HFF-Myc (cell line): ENCODE results near the gene VRK2.
"Not testable (repeated sequence)": the region's sequence is repeated elsewhere in the genome, so short reads cannot be mapped to it uniquely, and the experiment has no call there.

ENCODE experiments used
- DNase-seq: peaks from one replicate; pipeline ENCODE4 v3.0.0-alpha.2; 2011; ENCODE audit warnings: low read depth; ENCODE audit errors: extremely low read depth
- H3K4me3 ChIP-seq: replicated peaks from 2 replicates; pipeline ENCODE4 v1.5.1; 2011; ENCODE audit warnings: low read depth, mild to moderate bottlenecking, control low read depth, low read length
- TF ChIP-seq, protein P1 (sequence below): IDR thresholded peaks from 2 replicates; pipeline ENCODE4 v1.5.1; 2012; ENCODE audit warnings: mild to moderate bottlenecking, low read depth, low read length, control low read depth; ENCODE audit errors: missing control alignments

The VRK2 gene

DNA sequence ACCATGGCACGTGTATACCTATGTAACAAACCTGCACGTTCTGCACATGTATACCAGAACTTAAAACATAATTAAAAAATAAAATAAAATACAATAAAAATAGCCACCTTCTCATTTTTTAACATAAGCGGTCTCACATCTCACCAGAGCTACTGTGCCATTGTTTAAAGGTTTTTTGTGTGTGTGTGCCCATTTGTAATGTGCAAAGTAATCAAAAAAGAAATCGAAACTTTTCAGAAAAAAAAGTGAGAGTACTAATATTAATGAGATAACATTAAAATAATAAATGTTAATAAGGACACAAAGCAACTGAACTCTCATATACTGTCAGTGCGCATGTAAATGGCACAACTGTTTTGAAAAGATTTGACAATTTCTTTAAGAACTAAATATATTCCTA lies 134.0 kb downstream of the VRK2 start:
- TF ChIP-seq, protein P1, sequence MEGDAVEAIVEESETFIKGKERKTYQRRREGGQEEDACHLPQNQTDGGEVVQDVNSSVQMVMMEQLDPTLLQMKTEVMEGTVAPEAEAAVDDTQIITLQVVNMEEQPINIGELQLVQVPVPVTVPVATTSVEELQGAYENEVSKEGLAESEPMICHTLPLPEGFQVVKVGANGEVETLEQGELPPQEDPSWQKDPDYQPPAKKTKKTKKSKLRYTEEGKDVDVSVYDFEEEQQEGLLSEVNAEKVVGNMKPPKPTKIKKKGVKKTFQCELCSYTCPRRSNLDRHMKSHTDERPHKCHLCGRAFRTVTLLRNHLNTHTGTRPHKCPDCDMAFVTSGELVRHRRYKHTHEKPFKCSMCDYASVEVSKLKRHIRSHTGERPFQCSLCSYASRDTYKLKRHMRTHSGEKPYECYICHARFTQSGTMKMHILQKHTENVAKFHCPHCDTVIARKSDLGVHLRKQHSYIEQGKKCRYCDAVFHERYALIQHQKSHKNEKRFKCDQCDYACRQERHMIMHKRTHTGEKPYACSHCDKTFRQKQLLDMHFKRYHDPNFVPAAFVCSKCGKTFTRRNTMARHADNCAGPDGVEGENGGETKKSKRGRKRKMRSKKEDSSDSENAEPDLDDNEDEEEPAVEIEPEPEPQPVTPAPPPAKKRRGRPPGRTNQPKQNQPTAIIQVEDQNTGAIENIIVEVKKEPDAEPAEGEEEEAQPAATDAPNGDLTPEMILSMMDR = no peak
- no peak overlapping the region for H3K4me3 ChIP-seq
- DNase-seq = no peak

DNA sequence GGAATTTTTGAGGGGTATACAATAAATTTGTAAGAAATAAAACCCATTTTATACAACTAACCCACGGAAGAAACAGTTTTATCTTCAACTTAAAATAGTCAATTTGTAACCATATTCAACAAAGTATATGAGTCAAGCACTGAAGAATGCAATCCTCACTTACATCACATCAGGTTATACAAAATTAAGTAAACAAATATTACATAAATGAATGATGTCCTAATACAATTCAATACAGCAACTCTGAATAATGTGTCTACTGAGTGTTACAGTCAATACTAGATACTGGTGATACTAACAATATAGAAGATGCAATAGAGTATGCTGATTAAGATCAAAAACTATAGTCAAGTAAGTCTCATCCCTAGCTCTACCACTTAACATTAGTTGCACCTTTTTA lies 135.9 kb downstream of the VRK2 start:
- TF ChIP-seq, protein P1 = no peak
- no peak overlapping the region for H3K4me3 ChIP-seq
- no peak for DNase-seq

DNA sequence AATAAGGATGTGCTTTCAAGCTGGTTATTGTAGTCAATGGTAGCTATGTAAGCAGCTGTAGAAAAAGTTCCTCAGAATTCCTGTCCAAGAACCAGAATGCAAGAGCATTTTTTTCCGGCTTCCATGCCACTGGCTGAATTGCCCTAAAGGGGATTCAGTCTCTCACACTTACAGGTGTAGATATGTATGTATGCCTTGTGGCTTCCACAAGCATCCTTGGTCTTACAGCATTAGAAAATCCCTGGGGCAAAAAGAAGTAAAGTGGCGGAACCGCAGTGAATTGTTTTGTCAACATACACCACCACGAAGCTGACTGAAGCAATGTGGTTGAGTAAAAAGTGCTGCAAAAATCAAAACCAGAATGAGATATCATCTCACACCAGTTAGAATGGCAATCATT lies 139.9 kb downstream of the VRK2 start:
- TF ChIP-seq, protein P1 = no peak
- no peak for DNase-seq
- no peak overlapping the region for H3K4me3 ChIP-seq

DNA sequence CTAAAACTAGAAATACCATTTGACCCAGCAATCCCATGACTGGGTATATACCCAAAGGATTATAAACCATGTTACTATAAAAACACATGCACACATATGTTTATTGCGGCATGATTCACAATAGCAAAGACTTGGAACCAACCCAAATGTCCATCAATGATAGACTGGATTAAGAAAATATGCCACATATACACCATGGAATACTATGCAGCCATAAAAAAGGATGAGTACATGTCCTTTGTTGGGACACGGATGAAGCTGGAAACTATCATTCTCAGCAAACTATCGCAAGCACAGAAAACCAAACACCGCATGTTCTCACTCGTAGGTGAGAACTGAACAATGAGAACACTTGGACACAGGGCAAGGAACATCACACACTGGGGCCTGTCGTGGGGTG lies 140.4 kb downstream of the VRK2 start:
- not testable (repeated sequence) for DNase-seq, H3K4me3 ChIP-seq

DNA sequence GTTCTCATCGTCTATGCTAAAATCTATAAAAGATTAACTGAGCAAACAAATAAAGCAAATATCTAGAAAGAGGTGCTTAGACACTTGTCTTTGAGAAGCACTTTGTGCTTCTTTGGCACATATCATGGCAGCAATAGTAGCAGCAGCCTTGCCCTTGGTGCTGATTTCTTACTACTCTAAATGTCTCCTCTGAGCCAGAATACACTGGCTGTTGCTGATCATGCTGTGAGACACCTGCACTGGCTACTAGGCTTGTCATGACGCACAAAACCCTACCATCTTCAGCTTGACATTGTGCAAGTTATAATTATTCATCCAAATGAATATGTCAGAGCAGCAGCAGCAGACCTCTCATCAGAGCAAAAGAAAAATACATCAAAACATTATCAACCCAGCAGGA lies 147.9 kb downstream of the VRK2 start:
- DNase-seq = no peak

DNA sequence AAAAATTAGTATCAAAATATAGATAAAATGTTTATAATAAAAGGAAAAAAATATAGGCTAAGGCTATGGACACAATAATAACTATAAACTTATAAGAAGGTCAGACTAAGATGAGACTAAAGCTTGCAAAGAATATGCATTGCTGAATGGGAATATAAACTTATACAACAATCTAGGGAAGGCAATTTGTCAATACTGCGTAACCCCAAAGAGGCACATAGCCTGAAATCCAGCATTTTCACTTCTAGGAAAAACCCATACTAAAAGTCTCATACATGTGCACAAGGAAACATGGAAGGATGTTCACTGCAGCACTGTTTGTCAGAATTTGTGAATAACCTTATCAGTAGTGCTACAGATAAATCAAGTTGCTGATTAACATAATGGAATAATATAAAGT lies 149.1 kb downstream of the VRK2 start:
- TF ChIP-seq, protein P1 = no peak
- H3K4me3 ChIP-seq = no peak overlapping the region
- no peak for DNase-seq

More for the DNA sequence above, 147.9 kb downstream of the VRK2 start:
- no peak overlapping the region for H3K4me3 ChIP-seq
- TF ChIP-seq, protein P1 = no peak

DNA sequence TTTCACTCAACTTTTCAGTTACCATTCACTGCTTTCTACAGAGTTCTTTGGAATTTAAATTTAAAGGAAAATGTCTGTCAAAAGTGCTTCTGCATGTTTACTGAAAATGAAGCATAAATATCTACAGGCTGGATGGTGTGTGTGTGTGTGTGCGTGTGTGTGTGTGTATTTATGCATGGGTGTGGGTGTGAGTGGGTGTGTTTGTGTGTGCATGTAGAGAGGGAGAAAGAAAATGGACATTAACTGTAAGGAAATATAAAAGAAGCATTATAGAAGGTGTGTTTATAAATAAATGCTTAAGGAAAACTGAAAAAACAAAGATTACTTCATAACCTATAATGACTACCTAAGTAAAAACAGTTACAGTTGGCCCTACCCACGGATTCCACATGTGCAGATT lies 151.3 kb downstream of the VRK2 start:
- no peak for DNase-seq
- TF ChIP-seq, protein P1 = no peak
- H3K4me3 ChIP-seq = no peak overlapping the region
